ENCODE data around the gene MACROD2.

The MACROD2 gene

GRCh38 chr20:14284443-14284842, 289.1 kb downstream of the MACROD2 start:
- no peak for DNase-seq

- DNase-seq, result no peak
Measured at GRCh38 chr20:14288341-14289330, 293.3 kb downstream of the MACROD2 start.

DNA sequence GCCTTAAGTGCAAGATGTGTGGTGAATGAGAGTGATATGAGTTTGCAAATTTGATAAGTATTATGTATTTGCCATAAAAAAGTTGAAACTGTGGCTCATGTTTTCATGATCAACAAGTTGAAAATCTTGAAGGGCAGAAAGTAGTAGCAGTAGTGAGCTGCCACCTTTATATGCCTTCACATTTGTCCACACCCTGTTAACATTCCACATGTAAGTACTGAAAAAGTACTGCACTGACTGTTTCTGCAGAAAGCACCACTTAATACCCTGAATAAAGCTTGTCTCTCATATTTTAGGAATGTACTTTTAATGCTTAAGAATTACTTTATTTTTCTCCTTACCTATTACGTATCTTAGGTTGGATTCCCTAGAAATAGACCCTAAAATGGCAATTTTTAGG, 296.2 kb downstream of the MACROD2 start:
- no peak for DNase-seq

GRCh38 chr20:14295238-14295637, 299.9 kb downstream of the MACROD2 start:
- no peak for DNase-seq

DNA sequence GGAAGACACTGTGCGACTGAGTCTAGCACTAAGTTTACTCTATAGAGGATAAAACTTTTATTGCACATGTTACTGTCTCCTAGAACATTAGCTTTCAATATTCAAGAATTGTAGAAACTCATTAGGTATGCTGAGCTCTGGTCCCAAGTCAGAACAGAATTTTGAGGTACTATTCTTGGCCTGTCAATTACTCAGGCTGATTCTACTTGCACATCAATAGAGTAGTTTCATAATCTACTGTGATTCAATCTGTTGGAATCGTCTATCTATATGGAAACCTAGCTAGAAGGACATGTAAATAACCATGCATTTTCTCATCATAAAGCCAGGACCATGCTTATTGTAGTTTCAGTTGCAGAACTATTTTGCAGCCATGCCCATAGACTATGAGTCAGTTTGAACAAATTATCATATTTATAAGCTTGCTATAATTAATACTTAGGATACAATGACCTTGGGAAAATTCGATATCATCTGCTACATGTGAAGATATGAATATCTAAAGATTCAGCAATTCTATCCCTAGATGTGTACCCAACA, 300.5 kb downstream of the MACROD2 start:
- no peak for DNase-seq

DNA sequence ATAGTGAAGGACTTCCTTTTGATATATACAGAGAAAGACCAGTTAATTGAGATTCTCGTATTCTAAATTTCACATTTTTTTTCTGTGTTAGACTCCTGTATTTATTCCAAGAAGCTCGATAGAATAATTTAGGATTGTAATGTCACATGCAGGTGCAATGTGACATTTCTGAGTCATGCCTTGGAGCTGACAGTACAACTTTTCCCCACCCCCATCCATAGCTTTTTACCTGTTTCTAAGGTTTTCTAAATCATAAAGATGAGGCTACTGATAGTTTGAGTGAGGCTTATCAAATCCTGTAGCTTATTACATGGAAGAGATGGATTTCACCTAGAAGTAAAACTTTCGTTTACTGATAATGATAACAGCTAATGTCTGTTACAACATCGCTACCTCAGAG, 304.5 kb downstream of the MACROD2 start:
- no peak for DNase-seq

- no peak for DNase-seq
Measured at GRCh38 chr20:14303106-14303505, 307.8 kb downstream of the MACROD2 start.

DNA sequence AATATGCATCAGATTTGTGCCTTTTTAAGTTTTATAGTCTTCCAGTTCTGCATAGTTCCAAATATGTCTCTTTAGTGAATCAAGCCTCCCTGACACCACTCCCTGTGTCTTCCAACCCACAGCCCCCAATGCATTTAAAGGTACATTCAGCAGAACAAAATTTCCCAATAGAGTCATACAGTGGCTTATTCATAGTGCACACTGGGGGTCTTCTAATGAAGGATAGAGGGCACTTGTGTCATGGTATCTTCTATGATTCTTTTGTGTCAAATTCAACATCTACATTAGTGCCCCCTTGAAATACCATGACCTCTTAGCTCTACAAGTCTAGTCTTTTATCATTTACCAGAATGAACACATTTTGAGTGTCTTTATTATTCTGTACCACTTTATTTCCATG, 308.3 kb downstream of the MACROD2 start:
- no peak for DNase-seq

- DNase-seq, result no peak
Measured at GRCh38 chr20:14304472-14304871, 309.2 kb downstream of the MACROD2 start.

DNA sequence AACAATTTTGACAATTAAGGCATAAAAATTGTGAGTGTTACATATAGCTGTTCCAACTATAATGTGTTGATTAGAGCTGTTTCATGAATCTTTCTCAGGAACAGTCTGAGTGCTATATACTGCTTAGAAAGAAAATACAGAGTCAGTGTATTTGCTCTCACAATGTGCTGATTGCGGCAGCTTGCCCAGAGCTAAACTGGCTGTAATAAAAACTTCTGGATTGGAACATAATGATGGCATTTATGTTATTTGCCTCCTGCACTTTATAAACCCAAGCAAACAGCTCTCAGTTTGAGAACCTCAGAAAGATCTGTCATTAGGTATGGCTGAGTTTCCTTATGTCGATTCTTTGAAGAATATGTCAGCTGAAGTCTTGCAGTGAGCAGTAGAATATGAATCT, 312.6 kb downstream of the MACROD2 start:
- no peak for DNase-seq

DNA sequence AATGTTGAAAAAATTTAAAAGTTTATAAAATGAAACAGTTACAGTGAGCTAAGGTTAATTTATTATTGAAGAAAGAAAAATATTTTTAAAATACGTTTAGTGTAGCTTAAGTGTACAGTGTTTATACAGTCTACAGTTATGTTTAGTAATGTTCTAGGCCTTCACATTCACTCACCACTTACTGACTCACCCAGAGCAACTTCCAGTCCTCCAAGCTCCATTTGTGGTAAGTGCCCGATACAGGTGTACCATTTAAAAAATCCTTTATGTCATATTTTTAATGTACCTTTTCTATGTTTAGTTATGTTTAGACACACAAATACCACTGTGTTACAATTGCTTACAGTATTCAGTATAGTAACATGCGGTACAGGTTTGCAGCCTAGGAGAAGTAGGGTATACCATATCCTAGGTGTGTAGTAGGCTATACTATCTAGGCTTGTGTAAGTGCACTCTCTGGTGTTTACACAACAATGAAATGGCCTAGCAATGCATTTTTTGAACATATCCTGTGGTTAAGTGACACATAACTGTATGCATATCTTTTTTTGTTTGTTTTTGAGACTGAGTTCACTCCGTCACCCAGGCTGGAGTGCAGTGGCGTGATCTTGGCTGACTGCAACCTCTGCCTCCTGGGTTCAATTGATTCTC, 315.8 kb downstream of the MACROD2 start:
- DNase-seq, result no peak

DNA sequence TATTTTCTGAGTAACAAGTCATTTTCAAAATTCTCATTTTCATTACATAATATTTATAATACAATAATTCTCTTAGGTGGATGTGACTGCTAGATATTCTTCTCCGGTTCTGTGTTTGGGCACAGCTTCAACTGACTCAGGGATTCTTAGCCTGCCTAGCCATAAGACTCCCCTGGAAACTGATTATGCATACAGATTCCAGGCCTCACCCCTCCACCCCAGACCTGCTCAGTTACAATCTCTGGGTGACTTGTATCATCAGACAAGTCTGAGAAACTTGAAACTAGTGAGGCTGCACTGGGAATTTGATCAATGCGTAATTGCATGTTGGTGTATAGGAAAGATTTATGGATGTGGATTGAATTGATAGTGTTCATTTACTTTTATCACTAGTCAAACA, 316.7 kb downstream of the MACROD2 start:
- DNase-seq, result no peak

DNA sequence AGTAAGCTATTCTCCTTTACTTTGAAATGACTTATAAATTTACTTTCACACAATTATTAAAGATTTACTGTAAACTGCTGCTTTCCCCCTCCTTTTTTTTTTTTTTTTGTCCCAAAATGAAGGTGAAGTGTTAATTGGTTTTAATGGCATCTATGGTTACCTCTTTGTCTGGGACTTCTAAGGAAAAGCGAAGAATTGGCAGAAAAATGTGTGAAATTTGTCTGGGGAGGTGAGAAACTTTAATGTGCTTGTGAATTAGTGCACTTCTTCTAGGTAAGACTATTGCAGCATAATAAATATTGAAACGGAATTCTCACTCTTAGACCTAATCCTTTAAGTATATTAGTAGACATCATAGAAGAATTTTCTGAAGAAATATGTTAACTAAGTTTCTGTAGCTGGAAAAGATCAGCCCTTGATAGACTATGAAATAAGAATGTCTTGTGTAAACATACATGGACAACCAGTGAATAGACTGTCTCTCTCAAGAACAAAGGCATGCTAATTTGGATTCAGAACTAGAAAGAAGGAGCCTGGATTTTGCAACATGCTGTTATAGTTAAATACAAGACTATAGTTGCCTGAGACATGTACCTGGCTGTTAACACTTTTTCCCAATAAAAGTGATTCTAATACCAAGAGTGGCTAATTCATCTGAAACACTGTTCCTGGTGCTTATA, 318.2 kb downstream of the MACROD2 start:
- no peak for DNase-seq

DNA sequence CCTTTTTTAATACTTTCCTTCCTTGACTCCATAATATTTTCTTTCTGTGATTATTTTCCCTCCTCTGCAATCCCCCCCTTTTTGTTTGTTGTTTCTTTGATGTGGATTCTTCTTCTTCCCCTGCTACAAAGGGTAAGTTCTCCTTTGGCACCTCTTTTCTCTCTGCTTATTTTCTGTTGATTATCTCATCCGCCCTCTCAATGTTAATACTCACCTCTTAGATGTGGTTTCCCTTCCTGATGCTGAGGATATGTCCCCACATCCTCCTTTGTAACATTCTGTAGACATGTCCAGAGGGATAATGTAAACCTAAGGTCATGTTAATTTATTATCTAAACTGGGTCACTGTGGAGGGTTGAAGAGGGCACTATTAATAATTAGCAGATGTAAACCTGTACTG, 324.4 kb downstream of the MACROD2 start:
- DNase-seq, result no peak

DNA sequence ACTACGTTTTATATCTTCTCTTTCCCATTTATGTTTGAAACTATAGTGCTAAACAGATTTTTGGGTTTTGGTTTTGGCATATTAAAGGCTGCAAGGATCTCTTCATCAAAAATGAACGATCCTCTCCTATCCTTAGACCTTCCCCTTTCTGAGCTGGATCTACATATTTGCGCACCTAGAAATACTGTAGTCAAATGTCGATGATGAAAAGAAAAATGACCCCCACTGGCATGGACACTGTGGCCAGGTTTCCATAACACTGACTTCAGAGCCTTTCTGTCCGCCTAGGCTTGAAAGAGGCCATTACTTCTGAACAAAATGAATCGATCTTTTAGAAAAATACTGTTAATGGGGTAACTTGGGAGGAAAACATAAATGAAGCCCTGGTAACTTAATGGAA, 336.3 kb downstream of the MACROD2 start:
- no peak for DNase-seq

DNA sequence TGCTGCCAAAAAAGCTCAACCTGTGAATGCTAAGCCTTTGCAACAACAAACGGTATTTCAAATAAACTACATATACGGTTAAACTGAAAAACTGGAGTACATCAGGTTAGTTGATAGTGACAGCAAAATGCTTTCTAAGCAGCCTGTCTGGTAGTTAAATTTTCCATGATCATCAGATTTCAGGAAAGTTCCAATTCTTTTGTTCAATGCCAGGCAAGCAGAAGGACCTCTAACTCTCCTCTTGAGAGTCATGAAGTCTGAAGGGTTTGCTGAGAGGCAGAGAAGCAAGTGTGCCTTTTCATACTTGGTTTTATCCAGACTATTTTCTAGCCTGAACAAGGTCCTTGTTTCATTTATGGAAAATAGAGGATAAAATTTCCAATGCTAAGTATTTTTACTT, 337.6 kb downstream of the MACROD2 start:
- DNase-seq, result no peak

GRCh38 chr20:14333721-14334120, 338.4 kb downstream of the MACROD2 start:
- no peak for DNase-seq

- no peak for DNase-seq
Measured at GRCh38 chr20:14334306-14334930, 339.1 kb downstream of the MACROD2 start.

DNA sequence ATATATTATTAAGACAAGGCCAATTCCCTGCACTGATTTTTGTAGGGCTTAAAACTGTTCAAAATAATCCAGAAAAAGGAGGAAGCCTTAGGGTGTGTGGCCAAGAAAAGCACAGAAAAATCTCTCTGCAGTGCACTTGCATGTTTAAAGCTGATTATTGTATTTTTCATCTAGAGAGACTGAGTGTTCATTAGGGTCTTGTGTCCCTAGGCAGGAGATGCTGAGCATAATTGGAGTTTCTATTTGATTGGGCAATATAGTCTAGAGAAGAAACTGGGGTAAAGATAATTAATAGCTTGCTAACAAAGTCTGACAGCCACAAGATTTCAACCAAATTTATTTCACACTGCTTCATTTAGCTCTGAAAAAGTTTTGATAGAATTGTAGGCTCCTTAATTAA, 339.7 kb downstream of the MACROD2 start:
- DNase-seq, result no peak

DNA sequence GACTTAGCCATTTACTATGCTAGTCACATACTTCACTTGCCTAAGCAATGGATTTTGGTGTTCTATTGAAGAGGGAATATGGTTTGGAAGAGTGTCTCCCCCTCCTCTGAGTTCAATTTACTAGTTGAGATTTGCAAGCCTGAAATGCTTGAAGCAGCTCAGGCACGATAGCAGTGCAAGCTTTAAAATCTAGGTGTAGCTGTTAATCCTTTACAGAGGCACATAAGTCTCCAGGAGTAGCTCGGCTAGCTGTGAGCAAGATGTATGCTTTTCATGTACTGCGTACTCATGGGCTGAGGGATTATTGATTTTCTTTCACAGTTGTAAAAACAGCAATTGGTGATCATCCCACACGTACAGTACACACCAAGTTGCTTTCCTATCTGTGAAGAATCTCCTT, 341.4 kb downstream of the MACROD2 start:
- DNase-seq, result no peak

DNA sequence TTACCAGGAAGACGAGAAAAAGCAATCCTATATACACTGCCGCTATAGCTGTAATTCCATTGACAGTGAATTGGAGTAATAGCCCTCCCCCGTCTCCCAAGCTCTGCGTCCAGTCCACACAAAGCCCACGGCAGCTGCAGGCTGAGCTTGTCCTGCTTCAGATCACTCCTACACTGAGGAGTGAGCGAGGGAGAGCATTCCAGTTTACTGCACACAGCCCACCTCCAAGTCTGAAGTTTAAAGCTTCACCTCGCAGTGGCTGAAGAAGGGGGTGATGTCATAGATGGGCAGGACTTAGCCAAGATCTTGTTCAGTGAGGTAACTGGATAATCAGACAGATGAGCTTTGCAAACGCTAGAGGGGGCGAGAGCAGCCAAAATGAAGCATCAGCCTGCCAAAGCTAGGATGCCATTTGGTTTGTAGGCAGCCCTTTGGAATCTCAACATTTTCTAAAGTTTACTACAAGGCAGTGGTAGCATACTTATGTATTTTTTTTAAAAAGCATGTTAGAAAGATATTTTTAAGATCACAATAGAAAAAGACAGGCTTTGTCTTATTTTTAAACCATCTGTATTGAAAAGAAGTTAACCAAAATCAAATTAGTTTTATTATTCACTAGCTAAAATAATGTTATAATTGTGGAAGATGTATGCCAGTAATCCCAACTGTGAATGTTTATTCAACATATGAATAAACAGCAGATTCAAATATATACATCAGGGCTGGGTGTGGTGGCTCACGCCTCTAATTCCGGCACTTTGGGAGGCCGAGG, 342.3 kb downstream of the MACROD2 start, which contains the start of gene FLRT3:
Gene FLRT3, minus strand, starts transcription at position 213 of the 772 bp plus-strand sequence. CDS start 10,106 bp downstream, outside the sequence.
- no peak for DNase-seq

- no peak for DNase-seq
Measured at GRCh38 chr20:14341801-14342200, 346.5 kb downstream of the MACROD2 start.
